GM21723 (cell line): ENCODE data around the gene TMEM229A.
"Not testable (repeated sequence)": the region's sequence is repeated elsewhere in the genome, so short reads cannot be mapped to it uniquely, and the experiment has no call there.

Experiments used
- ATAC-seq: cut with Tn5 transposase; IDR thresholded peaks from one replicate; pipeline ENCODE4 v1.9.1; 2021; ENCODE audit warnings: mild to moderate bottlenecking, moderate library complexity; ENCODE audit not compliant: unreplicated experiment

Gene TMEM229A

DNA sequence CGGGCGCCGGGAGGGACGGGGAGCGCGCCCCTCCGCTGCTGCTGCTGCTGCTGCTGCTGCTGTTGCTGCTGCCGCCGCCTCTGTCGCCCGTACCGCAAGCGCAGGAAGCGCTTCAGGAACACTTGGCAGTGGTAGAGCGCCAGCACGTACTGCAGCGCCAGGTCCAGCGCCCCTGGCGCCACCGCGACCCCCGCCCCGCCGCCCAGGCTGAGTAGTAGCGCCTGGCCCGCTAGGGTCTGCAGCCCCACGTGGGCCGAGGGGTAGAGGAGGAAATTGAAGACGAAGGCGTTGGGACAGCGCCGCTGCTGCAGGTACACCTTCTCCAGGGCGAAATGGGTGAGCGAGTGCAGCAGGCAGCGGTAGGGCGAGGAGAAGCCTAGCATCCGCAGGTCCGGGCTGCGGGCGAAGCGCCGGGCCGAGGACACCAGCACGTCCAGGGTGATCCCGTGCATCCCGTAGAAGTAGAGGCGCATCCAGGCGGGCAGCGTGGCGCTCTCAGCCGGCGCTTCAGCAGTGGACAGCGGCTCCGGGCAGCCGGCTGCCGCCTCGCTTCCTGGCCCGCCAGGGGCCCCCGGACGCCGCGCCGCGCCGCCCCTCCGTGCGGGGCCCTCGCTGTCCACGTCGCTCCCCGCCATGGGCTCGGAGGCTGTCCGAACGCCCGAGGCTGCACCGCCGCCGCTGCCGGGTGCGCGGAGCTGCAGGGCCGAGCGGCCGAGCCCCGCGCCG lies at the start of gene TMEM229A:
Gene TMEM229A (minus strand): TSS at position 699 of the 726 bp plus-strand sequence. CDS start 64 bp downstream, at position 635.
- ATAC-seq, result peak; percentile 50

DNA sequence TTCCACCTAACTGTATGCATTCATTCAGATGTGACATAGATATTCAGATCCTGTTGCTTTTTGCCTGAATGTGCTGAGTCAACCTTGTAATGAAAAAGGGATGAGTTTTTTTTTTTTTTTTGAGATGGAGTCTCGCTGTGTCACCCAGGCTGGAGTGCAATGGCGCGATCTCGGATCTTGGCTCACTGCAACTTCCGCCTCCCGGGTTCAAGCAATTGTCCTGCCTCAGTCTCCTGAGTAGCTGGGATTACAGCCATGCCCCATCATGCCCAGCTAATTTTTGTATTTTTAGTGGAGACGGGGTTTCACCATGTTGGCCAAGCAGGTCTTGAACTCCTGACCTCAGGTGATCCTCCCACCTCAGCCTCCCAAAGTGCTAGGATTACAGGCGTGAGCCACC lies 49.4 kb upstream of the TMEM229A start:
- not testable (repeated sequence) for ATAC-seq

DNA sequence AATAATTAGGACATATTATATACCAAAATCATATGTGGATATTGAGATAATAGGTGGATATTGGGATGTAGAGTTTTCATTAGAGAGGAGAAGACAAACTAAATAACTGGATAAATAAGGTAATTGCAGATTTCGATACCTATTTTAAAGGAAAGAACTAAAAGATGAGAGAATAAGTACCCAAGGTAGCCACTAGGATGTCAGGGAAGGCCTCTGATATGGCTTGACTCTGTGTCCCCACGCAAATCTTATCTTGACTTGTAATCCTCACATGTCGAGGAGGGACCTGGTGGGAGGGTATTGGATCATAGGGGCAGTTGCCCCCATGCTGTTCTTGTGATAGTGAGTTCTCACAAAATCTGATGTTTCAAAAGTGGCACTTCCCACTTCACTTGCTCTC lies 44.7 kb upstream of the TMEM229A start:
- ATAC-seq, result no peak

DNA sequence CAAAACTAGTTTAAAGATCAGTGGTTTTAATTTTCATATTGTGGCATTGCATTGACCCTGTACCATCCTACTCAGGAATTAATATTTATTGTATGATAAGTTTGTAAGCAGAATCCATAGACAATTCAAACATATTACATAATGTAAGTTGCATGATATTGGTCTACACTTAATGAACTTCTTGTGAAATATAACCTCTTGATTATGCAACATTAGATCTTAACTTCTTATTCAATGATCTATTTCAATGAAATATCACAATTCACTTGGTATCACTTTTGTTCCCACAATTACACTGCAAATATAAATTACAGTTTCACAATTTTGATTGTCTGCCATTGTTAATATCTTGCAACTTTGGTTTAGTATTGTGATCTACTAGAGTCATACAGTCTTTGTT lies 44.0 kb upstream of the TMEM229A start:
- no peak for ATAC-seq

DNA sequence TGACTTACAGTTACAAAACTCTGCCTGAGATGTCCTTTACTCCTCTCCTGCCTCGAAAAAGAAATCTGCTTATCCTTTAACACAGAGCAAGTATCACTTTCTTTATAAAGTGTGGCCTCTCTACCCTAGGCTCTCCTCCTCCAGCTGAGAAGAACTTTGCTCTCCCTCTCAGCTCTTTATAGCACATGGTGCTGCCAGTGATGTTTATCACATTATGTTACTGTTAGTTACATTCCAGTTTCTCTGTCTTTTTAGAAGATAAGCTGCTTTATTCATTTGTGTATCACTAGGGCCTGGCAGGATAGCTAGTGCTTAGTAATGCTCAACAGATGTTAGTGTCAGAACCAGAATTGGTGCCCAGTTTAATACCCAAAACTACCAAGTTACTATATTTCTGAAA lies 41.1 kb upstream of the TMEM229A start:
- no peak for ATAC-seq

DNA sequence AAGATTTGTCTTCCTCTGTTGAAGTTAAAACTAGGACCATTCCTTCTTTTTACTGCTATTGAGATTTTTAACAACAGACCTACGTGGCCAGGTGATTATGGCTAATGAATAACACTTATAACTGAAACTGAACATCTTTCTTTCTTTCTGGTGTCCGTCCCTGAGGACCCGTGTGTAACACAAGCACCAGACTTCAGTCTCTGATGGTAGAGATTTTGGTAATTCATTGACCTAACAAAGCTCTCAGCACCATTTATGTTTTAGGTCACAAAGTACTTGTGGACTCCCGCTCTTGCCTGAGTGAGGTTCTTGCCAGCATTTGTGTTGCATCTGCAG lies 40.4 kb upstream of the TMEM229A start:
- ATAC-seq, result no peak

DNA sequence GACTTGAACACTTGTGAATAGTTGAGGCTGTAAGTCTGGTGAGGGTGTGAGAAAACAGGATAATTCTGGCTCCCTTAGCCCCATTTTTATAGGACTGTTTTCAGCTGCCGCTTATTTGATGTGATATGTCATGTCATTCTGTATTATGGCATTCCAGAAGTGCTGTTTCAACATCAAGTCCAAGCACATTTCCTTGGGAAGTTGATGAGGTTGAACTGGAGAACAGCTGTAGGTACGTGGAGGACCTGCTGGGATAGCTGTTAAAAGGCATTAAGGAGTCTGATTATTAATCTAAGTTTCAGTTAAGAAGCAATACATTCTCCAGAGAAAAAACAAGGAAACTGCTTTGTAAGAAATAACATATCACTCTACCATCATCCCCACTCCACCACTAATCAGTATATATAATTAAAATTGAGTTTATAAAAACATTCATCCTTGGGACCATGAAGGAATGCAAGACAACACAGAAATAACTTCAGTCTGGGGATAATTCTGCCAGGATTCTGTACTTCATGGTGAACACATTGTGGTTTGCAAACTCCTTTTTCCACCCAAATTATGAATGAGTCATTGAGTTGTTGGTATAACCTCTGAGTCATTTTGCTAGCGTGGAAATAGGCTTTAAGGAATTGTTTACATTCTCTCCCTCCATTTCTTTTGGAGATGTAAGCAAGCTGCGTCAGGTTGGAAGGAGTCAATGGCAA lies 39.9 kb upstream of the TMEM229A start:
- ATAC-seq, result no peak

DNA sequence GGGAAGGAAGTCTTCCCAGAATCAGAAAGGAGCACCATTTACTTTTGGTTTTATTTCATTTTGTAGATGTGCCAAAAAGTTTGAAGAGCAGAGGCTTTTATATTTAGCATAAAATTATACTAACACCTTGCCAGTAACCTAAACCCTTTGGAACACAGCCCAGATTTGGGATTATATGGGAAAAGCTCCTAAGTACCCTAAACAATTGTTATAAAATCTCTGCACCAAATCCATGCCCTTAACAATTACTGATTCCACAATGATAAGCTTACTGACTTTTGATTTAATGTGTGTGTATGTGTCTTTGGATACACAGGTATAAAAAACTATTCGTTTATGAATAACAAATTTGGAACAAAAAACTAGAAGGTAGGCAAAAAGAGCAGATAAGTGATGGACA lies 39.0 kb upstream of the TMEM229A start:
- ATAC-seq, result no peak

DNA sequence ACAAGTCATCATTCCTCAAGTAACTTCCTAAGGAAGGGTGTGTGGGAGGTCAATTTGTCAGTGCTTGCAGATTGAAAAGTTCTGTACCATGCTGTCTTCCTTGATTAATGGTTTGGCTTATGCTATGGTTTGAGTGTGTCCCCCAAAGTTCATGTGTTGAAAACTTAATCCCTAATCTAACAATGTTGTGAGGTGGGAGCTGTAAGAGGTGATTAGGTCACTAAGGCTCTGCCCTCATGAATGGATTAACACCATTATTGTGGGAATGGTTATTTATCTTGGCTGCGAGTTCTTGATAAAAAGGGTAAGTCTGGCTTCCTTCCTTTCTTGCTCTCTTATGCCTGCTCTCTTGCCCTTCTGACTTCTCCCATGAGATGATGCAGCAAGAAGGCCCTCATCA lies 29.3 kb upstream of the TMEM229A start:
- ATAC-seq, result no peak

DNA sequence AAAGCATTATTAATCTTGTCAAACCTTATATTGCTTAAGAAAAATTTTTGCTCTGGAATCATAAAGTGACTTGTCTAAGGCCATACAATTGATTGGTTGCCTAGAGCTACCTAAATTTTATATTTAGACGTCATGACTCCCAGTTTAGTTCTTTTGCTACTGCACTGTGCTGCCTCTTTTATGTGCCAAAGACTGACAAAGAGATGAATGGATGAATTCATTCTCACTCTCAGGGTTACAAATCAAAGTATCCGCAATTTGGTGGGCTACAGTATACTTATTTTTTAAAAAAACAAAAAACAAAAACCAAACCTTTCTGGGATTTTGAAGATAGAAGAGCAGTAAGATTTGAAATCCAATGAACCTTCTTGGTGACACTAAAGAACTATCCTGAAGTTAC lies 27.7 kb upstream of the TMEM229A start:
- no peak for ATAC-seq

DNA sequence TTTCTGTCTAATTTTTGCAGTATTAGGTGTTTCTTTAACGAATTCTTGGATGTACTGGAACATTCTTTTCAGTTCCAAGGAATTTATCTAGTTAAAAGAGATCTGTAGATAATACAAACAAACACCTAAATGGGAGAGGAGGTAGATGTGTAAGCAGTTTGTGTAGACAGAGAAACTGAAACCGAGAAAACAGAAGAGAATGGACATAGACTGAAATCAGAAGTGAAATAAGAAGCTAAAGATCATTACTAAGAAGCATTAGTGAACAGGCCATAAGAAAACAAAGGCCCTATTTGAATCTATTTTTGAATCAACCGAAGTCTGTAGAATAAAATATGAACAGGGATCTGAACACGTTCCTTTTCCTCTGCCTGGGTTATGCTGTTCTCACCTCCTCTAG lies 26.5 kb upstream of the TMEM229A start:
- ATAC-seq, result peak; percentile 99

DNA sequence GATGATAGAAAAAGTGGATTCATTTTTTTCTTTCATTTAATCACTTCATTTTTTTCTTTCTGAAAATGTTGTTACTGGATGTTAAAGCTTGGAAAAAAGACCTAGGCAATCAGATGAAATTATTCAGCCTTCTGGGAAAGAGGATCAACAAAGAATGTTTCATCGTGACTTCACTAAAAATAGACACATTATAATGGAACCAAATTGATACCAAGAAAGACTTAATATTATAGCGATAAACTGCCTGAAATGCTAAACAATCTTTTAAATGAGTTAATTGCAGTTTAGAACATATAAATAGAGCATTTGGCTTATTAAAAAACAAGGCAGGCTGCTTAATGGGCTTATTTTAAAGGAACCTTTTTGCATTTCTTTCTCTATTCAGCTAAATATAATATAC lies 25.6 kb upstream of the TMEM229A start:
- ATAC-seq, result no peak

DNA sequence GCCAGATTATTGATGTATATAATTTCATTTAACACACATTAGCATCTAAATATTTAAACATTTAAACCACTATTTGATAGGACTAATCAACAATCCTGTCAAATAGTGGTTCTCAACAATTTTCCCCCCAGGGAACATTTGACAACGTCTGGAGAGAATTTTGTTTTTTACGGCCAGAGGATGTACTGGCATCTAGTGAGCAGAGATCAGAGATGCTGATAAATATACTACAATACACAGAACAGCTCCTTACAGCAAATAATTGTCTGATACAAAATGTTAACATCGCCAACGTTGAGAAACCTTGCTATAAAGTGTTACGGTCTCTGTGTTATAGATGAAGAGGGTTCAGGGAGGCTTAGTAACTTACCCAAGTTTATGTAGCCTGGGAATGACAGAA lies 25.0 kb upstream of the TMEM229A start:
- ATAC-seq, result no peak

DNA sequence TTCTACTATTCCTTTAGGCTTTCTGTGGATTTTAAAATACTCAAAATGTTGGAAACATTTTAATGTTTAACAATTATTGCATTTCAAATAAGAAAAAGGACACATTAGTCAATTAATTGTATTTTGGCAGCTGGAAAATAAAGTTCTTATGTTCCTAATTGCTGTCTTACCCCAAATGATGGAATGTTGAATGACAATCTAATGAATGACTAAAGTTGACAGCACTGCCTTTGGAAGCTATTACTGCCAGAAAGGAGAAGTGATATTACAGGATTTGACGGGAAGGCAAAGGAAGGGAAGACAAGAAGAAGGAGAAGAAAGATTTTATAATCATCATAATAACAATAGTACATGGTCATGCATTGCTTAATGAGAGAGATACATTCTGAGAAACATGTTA lies 23.4 kb upstream of the TMEM229A start:
- ATAC-seq, result no peak

DNA sequence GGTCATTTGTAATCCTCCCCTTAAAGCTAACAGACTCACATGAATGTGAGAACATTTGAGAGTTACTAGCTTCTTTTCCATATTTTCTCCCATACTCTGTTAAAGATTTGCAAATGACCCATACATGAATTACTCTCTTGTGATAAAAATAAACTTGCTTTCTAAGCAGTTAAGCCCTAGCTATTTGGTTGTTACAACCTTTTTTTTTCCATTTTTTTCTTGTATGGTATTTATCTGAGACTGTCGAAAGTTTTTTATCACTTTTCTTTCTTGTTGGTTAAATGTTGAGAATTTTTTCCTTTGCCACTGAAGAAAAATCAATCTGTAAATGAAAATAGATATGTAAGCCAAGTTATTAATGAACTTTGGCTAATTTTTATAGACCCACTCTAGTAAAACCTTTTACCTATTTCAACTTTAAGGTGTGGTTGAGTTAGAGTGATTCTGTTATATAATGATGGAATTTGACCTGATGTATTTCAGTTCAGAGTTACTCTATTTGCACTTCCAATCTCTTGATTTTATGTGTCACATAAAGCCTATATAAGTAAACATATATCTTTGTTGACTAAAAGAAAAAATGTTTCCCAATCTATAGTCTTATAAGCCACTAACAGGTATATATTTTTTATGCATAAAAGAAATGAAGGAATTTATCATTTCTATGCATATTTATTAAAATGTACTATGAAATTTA lies 19.0 kb upstream of the TMEM229A start:
- ATAC-seq, result no peak

DNA sequence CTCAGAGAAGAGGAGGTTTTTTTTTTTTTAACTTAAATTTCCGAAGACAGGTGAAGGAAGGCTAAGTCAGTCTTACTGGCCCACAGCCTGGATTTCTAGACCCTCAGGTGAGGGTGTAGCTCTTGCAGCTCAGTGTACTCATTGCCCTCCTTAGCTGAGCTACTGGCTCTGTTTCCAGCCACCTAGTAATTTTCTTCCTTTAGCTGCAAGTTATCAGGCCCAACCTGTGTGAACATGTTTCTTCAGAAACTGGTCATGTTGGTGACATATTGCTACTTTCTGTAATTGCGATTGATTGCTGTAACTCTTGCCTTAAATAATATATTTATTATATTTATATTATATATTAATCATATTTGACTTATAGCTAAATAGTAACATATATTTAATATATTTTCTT lies 10.0 kb upstream of the TMEM229A start:
- ATAC-seq, result no peak

DNA sequence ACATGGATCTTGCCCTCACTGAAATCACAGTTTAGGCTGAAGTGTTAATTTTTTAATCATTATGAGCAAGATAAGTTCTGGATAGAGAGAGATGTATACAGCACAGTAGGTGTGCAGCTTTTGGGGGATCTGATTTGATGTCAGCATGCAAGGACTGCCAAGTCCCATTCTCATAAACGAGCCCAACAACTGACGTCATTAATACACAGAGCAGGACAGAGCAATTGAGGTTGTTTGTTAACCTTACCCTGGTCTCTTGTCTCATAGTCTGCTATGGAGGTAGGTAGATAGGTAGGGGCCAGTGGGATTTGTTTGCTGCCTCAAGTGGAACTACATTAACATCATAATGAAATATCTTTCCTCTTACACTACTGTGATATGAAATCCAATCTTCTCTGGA lies 8.6 kb upstream of the TMEM229A start:
- no peak for ATAC-seq

DNA sequence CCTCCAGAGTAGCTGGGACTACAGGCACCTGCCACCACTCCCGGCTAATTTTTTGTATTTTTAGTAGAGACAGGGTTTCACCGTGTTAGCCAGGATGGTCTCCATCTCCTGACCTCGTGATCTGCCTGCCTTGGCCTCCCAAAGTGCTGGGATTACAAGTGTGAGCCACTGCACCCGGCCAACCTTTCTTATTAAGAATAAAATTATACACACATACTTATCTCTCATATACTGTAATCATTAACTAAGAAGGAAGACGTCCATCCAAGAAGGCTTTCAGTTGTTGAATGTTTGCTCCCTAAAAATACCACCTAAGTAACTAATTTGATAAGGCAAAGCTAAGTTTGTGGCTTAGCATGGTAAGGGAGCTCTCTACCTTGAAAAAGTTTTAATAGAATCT lies 5.0 kb upstream of the TMEM229A start:
- not testable (repeated sequence) for ATAC-seq

DNA sequence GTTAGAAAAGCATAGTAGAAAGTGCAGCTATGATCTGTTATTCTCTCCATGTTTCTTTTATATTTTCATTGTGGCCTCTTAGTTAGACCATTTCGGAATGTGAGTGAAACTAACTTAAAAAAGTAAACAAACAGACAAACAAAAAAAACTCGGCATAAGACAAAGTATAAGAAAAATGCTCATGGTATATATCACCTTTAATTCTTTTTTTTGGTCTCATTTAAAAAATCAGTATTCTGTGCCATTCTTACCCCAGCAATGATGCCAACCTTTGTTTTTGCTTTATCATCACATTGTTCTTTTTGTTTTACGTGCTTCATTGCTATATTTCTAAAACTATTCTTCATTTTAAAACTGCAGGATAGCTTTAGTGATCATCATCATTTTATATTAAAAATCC lies 2.8 kb upstream of the TMEM229A start:
- ATAC-seq, result no peak

DNA sequence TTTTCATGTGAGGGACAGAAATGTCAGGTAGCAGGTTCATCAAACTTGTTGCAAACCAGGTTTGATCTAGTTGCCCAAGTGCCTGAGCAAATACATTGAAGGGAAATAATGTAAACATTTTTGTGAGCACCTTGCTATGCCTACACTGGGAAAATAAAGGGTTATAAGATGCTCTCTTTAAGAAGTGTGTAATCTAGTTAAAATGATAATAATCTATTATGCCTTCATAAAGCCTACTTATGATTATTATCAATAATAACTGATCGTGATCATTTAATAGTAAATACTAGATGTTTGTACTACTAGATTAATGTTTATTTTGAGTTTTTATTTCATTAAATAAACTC lies 1.9 kb upstream of the TMEM229A start:
- ATAC-seq, result no peak

DNA sequence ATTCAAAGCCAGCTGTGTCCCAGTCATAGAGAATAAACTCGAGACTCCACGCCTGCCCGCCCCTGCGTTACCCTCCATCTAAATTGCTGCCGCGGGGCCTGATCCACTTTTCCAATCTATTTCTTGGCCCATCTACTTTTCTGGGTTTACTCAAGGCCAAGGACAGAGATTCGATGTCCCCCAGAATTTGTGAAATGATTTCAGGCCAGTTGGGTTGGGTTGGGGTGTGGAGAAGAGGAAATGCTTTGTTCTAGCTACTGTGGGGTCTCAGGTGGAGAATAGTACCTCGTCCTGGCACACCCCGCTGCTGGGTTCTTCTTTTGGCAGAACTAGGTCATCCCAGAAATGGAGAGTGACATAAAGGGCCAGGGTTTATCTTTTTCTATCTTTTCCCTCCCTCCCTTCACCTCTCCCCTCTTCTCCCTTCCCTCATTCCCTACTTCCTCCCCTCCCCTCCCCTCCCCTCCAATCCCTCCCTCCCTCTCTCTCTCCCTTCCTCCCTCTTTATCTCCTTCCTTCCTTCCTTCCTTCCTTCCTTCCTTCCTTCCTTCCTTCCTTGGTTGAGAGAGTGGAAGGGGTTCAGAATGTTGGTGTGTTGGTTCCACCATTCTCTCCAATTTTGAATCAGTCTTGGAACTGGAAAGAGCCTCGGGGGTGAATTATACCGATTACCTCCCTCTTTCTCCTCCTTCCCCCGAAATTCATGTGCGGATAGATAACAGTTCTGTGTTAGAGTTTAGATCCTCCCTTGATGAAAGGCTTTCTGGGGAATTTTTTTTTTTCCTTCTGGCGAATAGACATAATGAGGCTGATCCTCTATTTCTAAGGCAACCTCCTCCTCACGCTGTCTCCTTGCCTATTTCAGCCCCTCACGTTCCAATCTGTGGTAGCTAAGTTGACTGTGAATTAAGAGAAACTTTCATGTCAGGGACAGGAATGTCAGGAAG lies 1.2 kb upstream of the TMEM229A start:
- no peak for ATAC-seq
